Mesendoderm (in vitro differentiated cells): ENCODE measurements around the gene CFAP99.
A peak's percentile ranks its signal among the peaks of the same experiment; 100 is the strongest.

Experiments
- DNase-seq: peaks from one replicate; pipeline ENCODE4 v3.0.0; 2013
- H2AK5ac ChIP-seq: 2 replicates; pipeline ENCODE4 v1.6.1; 2013; ENCODE audit warnings: low read length, inconsistent platforms
- H2BK120ac ChIP-seq: 2 replicates; pipeline ENCODE4 v1.6.1; 2013; ENCODE audit warnings: low read depth, mild to moderate bottlenecking, low read length, moderate library complexity, mixed read lengths
- H2BK15ac ChIP-seq: replicated peaks from 2 replicates; pipeline ENCODE4 v1.6.1; 2013; ENCODE audit warnings: low read depth, mild to moderate bottlenecking, moderate library complexity
- H2BK5ac ChIP-seq: 2 replicates; pipeline ENCODE4 v1.6.1; 2013; ENCODE audit warnings: low read length, inconsistent platforms
- H3K18ac ChIP-seq: 2 replicates; pipeline ENCODE4 v1.6.1; 2013; ENCODE audit warnings: mild to moderate bottlenecking, low read length, mixed read lengths
- H3K23ac ChIP-seq: one replicate; pipeline ENCODE4 v1.6.1; 2013; ENCODE audit warnings: low read length
- H3K27ac ChIP-seq: 2 replicates; pipeline ENCODE4 v1.5.1; 2013; ENCODE audit warnings: low read depth, mild to moderate bottlenecking, inconsistent platforms, low read length, moderate library complexity
- H3K27me3 ChIP-seq: 2 replicates; pipeline ENCODE4 v1.6.1; 2013; ENCODE audit warnings: low read length, control low read depth, mild to moderate bottlenecking, inconsistent platforms; ENCODE audit not compliant: insufficient read depth, poor library complexity
- H3K36me3 ChIP-seq: 2 replicates; pipeline ENCODE4 v1.6.1; 2013; ENCODE audit warnings: low read length, inconsistent platforms; ENCODE audit not compliant: control insufficient read depth, insufficient read depth
- H3K4ac ChIP-seq: one replicate; pipeline ENCODE4 v1.6.1; 2013; ENCODE audit warnings: low read depth, mild to moderate bottlenecking, low read length, moderate library complexity
- H3K4me1 ChIP-seq: 2 replicates; pipeline ENCODE4 v1.6.1; 2013; ENCODE audit warnings: low read depth, low read length, inconsistent platforms; ENCODE audit not compliant: control insufficient read depth
- H3K4me2 ChIP-seq: 2 replicates; pipeline ENCODE4 v1.6.1; 2013; ENCODE audit warnings: low read length
- H3K4me3 ChIP-seq: 2 replicates; pipeline ENCODE4 v1.5.1; 2013; ENCODE audit warnings: mild to moderate bottlenecking, low read length
- H3K56ac ChIP-seq: one replicate; pipeline ENCODE4 v1.6.1; 2013; ENCODE audit warnings: low read length
- H3K79me1 ChIP-seq: 2 replicates; pipeline ENCODE4 v1.6.1; 2013; ENCODE audit warnings: low read length, inconsistent platforms
- H3K79me2 ChIP-seq: 2 replicates; pipeline ENCODE4 v1.6.1; 2013; ENCODE audit warnings: mild to moderate bottlenecking, low read length; ENCODE audit not compliant: control insufficient read depth, insufficient read depth
- H3K9ac ChIP-seq: 2 replicates; pipeline ENCODE4 v1.6.1; 2013; ENCODE audit warnings: low read length, inconsistent platforms
- H4K5ac ChIP-seq: one replicate; pipeline ENCODE4 v1.6.1; 2013; ENCODE audit warnings: low read length
- H4K8ac ChIP-seq: one replicate; pipeline ENCODE4 v1.6.1; 2013; ENCODE audit warnings: low read depth, mild to moderate bottlenecking, control low read depth, low read length, moderate library complexity
- WGBS: extraction: QIAGEN DNeasy Blood & Tissue Kit; methylation state at CpG from one replicate; pipeline ENCODE4 v1.1.7; 2013; ENCODE audit warnings: low lambda C conversion rate, missing lambda C conversion rate; ENCODE audit not compliant: insufficient coverage; ENCODE audit errors: extremely low coverage; 5-methylcytosine and 5-hydroxymethylcytosine counted together

The CFAP99 gene

GRCh38 chr4:2417226-2417764 lies 1.5 kb upstream of the CFAP99 start:
- no peak overlapping the region for H2BK15ac ChIP-seq
- H2AK5ac ChIP-seq: no peak overlapping the region
- H3K79me1 ChIP-seq: no peaks in the 10 kb centered on the region
- peaks cover 37% of the 10 kb centered on the region for H3K27me3 ChIP-seq
- WGBS: no CpG with 5 or more reads among the region's 61 CpGs
- DNase-seq: no peak
- H3K79me2 ChIP-seq: no peaks in the 10 kb centered on the region
- H3K4me1 ChIP-seq: peaks cover 10% of the 10 kb centered on the region
- H3K4me3 ChIP-seq: peak overlapping the region; percentile 41
- no peak overlapping the region for H2BK5ac ChIP-seq
- peak overlapping the region; percentile 88 for H3K56ac ChIP-seq
- H3K4ac ChIP-seq: no peak overlapping the region
- no peak overlapping the region for H3K18ac ChIP-seq
- H3K23ac ChIP-seq: peak overlapping the region; percentile 60
- H4K5ac ChIP-seq: no peak overlapping the region
- H3K36me3 ChIP-seq: no peaks in the 10 kb centered on the region
- peak overlapping the region; percentile 97 for H3K4me2 ChIP-seq
- H3K27ac ChIP-seq: no peak overlapping the region
- no peak overlapping the region for H2BK120ac ChIP-seq
- no peak overlapping the region for H4K8ac ChIP-seq
- H3K9ac ChIP-seq: peak overlapping the region; percentile 62

GRCh38 chr4:2417765-2418649 lies 748 bp upstream of the CFAP99 start, which contains the start of gene ZFYVE28:
ZFYVE28 (minus strand) TSS chr4:2418645; CDS start chr4:2418323, 322 bp downstream.
- Histone ChIP-seq H2AK5ac (no peak within 1 kb of the TSS), H4K8ac (no peak within 1 kb of the TSS), H3K18ac (no peak within 1 kb of the TSS), H3K4me3 (peak within 1 kb of the TSS; percentile 23), H3K9ac (peak within 1 kb of the TSS; percentile 62), H3K79me1 (no peaks in the 10 kb centered on the region), H3K4me1 (peaks cover 8% of the 10 kb centered on the region), H3K36me3 (no peaks in the 10 kb centered on the region), H3K56ac (peak within 1 kb of the TSS; percentile 88), H3K4ac (no peak within 1 kb of the TSS), H3K79me2 (no peaks in the 10 kb centered on the region), H3K27ac (no peak within 1 kb of the TSS), H2BK120ac (no peak within 1 kb of the TSS), H2BK15ac (no peak within 1 kb of the TSS), H2BK5ac (no peak within 1 kb of the TSS), H3K4me2 (peak within 1 kb of the TSS; percentile 97), H3K23ac (peak within 1 kb of the TSS; percentile 66), H3K27me3 (peaks cover 37% of the 10 kb centered on the region), H4K5ac (no peak within 1 kb of the TSS)
- DNase-seq: no peak
- no CpG with 5 or more reads among the region's 90 CpGs for WGBS

GRCh38 chr4:2419814-2420213 lies 1.1 kb downstream of the CFAP99 start:
- Histone ChIP-seq H3K4ac (no peak overlapping the region), H3K9ac (no peak overlapping the region), H2AK5ac (no peak overlapping the region), H2BK15ac (no peak overlapping the region), H3K4me2 (no peak overlapping the region), H3K36me3 (no peaks in the 10 kb centered on the region), H4K5ac (no peak overlapping the region), H3K56ac (no peak overlapping the region), H3K27ac (no peak overlapping the region), H3K79me1 (no peaks in the 10 kb centered on the region), H4K8ac (no peak overlapping the region), H3K4me1 (peaks cover 4% of the 10 kb centered on the region), H2BK5ac (no peak overlapping the region), H2BK120ac (no peak overlapping the region), H3K79me2 (no peaks in the 10 kb centered on the region), H3K4me3 (no peak overlapping the region), H3K23ac (no peak overlapping the region), H3K18ac (no peak overlapping the region), H3K27me3 (peaks cover 37% of the 10 kb centered on the region)
- no CpG with 5 or more reads among the region's 9 CpGs for WGBS
- no peak for DNase-seq

GRCh38 chr4:2421928-2422327 lies 3.2 kb downstream of the CFAP99 start:
- no peak overlapping the region for H4K5ac ChIP-seq

GRCh38 chr4:2423066-2423465 lies 4.3 kb downstream of the CFAP99 start:
- no peak overlapping the region for H3K4me3 ChIP-seq
- no peak overlapping the region for H3K9ac ChIP-seq
- H3K23ac ChIP-seq: peak overlapping the region; percentile 66
- peaks cover 16% of the 10 kb centered on the region for H3K27me3 ChIP-seq
- no peak overlapping the region for H2AK5ac ChIP-seq
- DNase-seq: no peak
- peaks cover 1% of the 10 kb centered on the region for H3K4me1 ChIP-seq
- no CpG with 5 or more reads among the region's 4 CpGs for WGBS
- H3K36me3 ChIP-seq: no peaks in the 10 kb centered on the region
- H3K79me1 ChIP-seq: no peaks in the 10 kb centered on the region
- no peak overlapping the region for H3K18ac ChIP-seq
- no peak overlapping the region for H3K4me2 ChIP-seq
- H2BK15ac ChIP-seq: no peak overlapping the region
- H3K4ac ChIP-seq: no peak overlapping the region
- no peak overlapping the region for H2BK5ac ChIP-seq
- H3K56ac ChIP-seq: no peak overlapping the region
- H4K5ac ChIP-seq: no peak overlapping the region
- no peak overlapping the region for H2BK120ac ChIP-seq
- no peak overlapping the region for H3K27ac ChIP-seq
- no peaks in the 10 kb centered on the region for H3K79me2 ChIP-seq
- no peak overlapping the region for H4K8ac ChIP-seq

More at GRCh38 chr4:2421928-2422327, 3.2 kb downstream of the CFAP99 start:
- Histone ChIP-seq H3K56ac (no peak overlapping the region), H3K4ac (no peak overlapping the region), H2BK5ac (no peak overlapping the region), H2BK15ac (no peak overlapping the region), H3K79me1 (no peaks in the 10 kb centered on the region), H3K18ac (no peak overlapping the region), H3K27me3 (peaks cover 27% of the 10 kb centered on the region), H4K8ac (no peak overlapping the region), H3K79me2 (no peaks in the 10 kb centered on the region), H2AK5ac (no peak overlapping the region), H3K27ac (no peak overlapping the region), H3K9ac (no peak overlapping the region), H3K4me1 (peaks cover 1% of the 10 kb centered on the region), H3K23ac (no peak overlapping the region), H3K36me3 (no peaks in the 10 kb centered on the region), H3K4me3 (no peak overlapping the region), H3K4me2 (no peak overlapping the region), H2BK120ac (no peak overlapping the region)
- DNase-seq: no peak
- no CpG with 5 or more reads among the region's 6 CpGs for WGBS
